GM12878 (cell line): ENCODE results near the gene S100A12. TPM values are rescaled to one million over a fixed set of nuclear protein-coding genes. Genes with fewer than 3 reads are reported as not detected.

Source experiments
- ATAC-seq: fragments of 200-7000 bp; cut with Tn5 transposase; 3 replicates; pipeline ENCODE4 v1.9.1; 2020; ENCODE audit warnings: mild to moderate bottlenecking, moderate library complexity
- BruUV-seq: library from RNA; stranded (reverse); fragments of 400-500 nt; replicated peaks from 2 replicates; lab custom pipeline; 2021; lab: Mats Ljungman, UMichigan
- CTCF ChIA-PET: fragments of 300-600 bp; sonication (Branson Sonifier 250); formaldehyde crosslinking; extraction: SDS; loops from one replicate; lab custom pipeline; 2021; ENCODE audit warnings: inconsistent platforms; lab: Yijun Ruan, JAX
- POLR2A ChIA-PET: fragments of 350-600 bp; formaldehyde crosslinking; extraction: SDS; loops from one replicate; lab custom pipeline; 2021; ENCODE audit warnings: inconsistent platforms; lab: Charles Lee
- RAD21 ChIA-PET: fragments of 300-600 bp; sonication (Branson Sonifier 250); formaldehyde crosslinking; loops from one replicate; lab custom pipeline; 2023; ENCODE audit warnings: antibody characterized with exemption; ENCODE audit not compliant: unreplicated experiment; lab: Charles Lee
- SMC1A ChIA-PET: fragments of 300-600 bp; sonication (Branson Sonifier 250); formaldehyde crosslinking; loops from one replicate; lab custom pipeline; 2023; ENCODE audit not compliant: unreplicated experiment, uncharacterized antibody; lab: Charles Lee
- DNase-seq: peaks from one replicate; pipeline ENCODE4 v3.0.0-alpha.2; 2011; ENCODE audit warnings: low read depth, low spot score
- FAIRE-seq: peaks from 3 replicates; lab custom pipeline; 2011; peaks lifted over from hg19 to GRCh38; lab: Jason Lieb, UNC
- H2AFZ ChIP-seq: 2 replicates; pipeline ENCODE4 v1.6.0; 2011; ENCODE audit warnings: low read depth, low read length, control low read depth; ENCODE audit not compliant: control insufficient read depth
- H3K27ac ChIP-seq: 2 replicates; pipeline ENCODE4 v1.5.1; 2011; ENCODE audit warnings: control low read depth; ENCODE audit not compliant: control insufficient read depth, insufficient read depth
- H3K27me3 ChIP-seq, 2 experiments: replicated peaks in 1 of 2; 2 replicates each; pipeline versions ENCODE4 v1.6.0 to v1.6.1; 2011; ENCODE audit warnings: low read length in 1 of 2; ENCODE audit not compliant: control insufficient read depth in 2 of 2, insufficient read depth in 2 of 2
- H3K36me3 ChIP-seq, 2 experiments: 2 replicates each; pipeline ENCODE4 v1.5.1; 2011; ENCODE audit warnings: low read length in 1 of 2; ENCODE audit not compliant: control insufficient read depth in 2 of 2, insufficient read depth in 2 of 2
- H3K4me1 ChIP-seq: 2 replicates; pipeline ENCODE4 v1.6.1; 2011; ENCODE audit warnings: mild to moderate bottlenecking, low read length, moderate library complexity, mixed read lengths; ENCODE audit not compliant: control insufficient read depth, insufficient read depth
- H3K4me2 ChIP-seq: 2 replicates; pipeline ENCODE4 v1.6.0; 2011; ENCODE audit warnings: control low read depth; ENCODE audit not compliant: control insufficient read depth, insufficient read depth
- H3K4me3 ChIP-seq: fragments of 200-600 bp; sonication (generic); 2 replicates; pipeline ENCODE4 v1.5.1; 2016
- H3K79me2 ChIP-seq: 2 replicates; pipeline ENCODE4 v1.6.0; 2011; ENCODE audit warnings: low read length; ENCODE audit not compliant: control insufficient read depth, insufficient read depth
- H3K9ac ChIP-seq: 2 replicates; pipeline ENCODE4 v1.8.0; 2011; ENCODE audit warnings: low read length, control low read depth, mixed read lengths; ENCODE audit not compliant: control insufficient read depth, insufficient read depth
- H3K9me3 ChIP-seq: replicated peaks from 3 replicates; pipeline ENCODE4 v1.5.1; 2011; ENCODE audit warnings: mild to moderate bottlenecking, low read length; ENCODE audit not compliant: control insufficient read depth, insufficient read depth
- H4K20me1 ChIP-seq: 2 replicates; pipeline ENCODE4 v1.6.0; 2011; ENCODE audit not compliant: control insufficient read depth, insufficient read depth
- DPF2 ChIP-seq: fragments of 450-650 bp; IDR thresholded peaks from 2 replicates; pipeline ENCODE4 v1.6.1; 2017; ENCODE audit warnings: mild to moderate bottlenecking
- EED ChIP-seq: sonication (generic); IDR thresholded peaks from 2 replicates; pipeline ENCODE4 v1.6.1; 2016; ENCODE audit warnings: antibody characterized with exemption, low read depth
- HDGF ChIP-seq: fragments of 450-650 bp; IDR thresholded peaks from 2 replicates; pipeline ENCODE4 v1.6.1; 2016; ENCODE audit warnings: antibody characterized with exemption
- IKZF1 ChIP-seq: fragments of 450-650 bp; conservative IDR thresholded peaks from 2 replicates; pipeline ENCODE4 v1.6.1; 2017; ENCODE audit warnings: antibody characterized with exemption, mild to moderate bottlenecking
- IKZF2 ChIP-seq, 2 experiments: fragments of 450-650 bp; IDR thresholded peaks; 2 replicates each; pipeline ENCODE4 v1.6.1; 2017; ENCODE audit warnings: mild to moderate bottlenecking in 2 of 2, moderate library complexity in 2 of 2
- IRF4 ChIP-seq: IDR thresholded peaks from 2 replicates; pipeline ENCODE4 v1.6.1; 2011; ENCODE audit warnings: low read depth, low read length
- JUNB ChIP-seq: IDR thresholded peaks from 2 replicates; pipeline ENCODE4 v1.6.1; 2016; ENCODE audit warnings: antibody characterized with exemption, mild to moderate bottlenecking
- JUND ChIP-seq: IDR thresholded peaks from 2 replicates; pipeline ENCODE4 v1.6.1; 2012; ENCODE audit warnings: low read depth, mild to moderate bottlenecking, low read length, improper control_type of control experiment, moderate library complexity
- RUNX3 ChIP-seq: IDR thresholded peaks from 2 replicates; pipeline ENCODE4 v1.6.1; 2012; ENCODE audit warnings: low read length, inconsistent platforms
- SUPT20H ChIP-seq: IDR thresholded peaks from 2 replicates; pipeline ENCODE4 v1.6.1; 2011; ENCODE audit warnings: low read depth, mild to moderate bottlenecking, low read length, moderate library complexity, borderline replicate concordance; ENCODE audit not compliant: control insufficient read depth
- TCF12 ChIP-seq: IDR thresholded peaks from 2 replicates; pipeline ENCODE4 v1.6.1; 2011; ENCODE audit warnings: low read depth, mild to moderate bottlenecking, low read length
- ZBED1 ChIP-seq: IDR thresholded peaks from 2 replicates; pipeline ENCODE4 v1.6.1; 2016; ENCODE audit warnings: borderline replicate concordance
- ZNF24 ChIP-seq: fragments of 450-650 bp; IDR thresholded peaks from 2 replicates; pipeline ENCODE4 v1.6.1; 2017; ENCODE audit warnings: antibody characterized with exemption, mild to moderate bottlenecking
- WGBS: methylation state at CpG from one replicate; pipeline ENCODE4 v1.1.6; 2016; ENCODE audit warnings: low lambda C conversion rate; ENCODE audit not compliant: insufficient replicate concordance, insufficient coverage; ENCODE audit errors: missing lambda C conversion rate; 5-methylcytosine and 5-hydroxymethylcytosine counted together
- in situ Hi-C: fragments of 300-500 bp; cut with MboI; formaldehyde crosslinking; loops from 9 replicates; pipeline ENCODE4 v1.14.3; 2018; ENCODE audit warnings: mixed read lengths
- intact Hi-C: fragments of 100-400 bp; cut with micrococcal nuclease; formaldehyde crosslinking; loops from one replicate; pipeline ENCODE4 v1.14.2; 2022; ENCODE audit not compliant: unreplicated experiment
- polyA plus RNA-seq, 11 experiments: library from polyadenylated mRNA; depleted of rRNA in 4 of 11; unstranded in 6 of 11; stranded (reverse) in 5 of 11; fragments of >200 nt; fragmentation: Nextera tagmentation in 4 of 11; fragmentation: Illumina TruSeq in 1 of 11; extraction: Ambion mirVana in 4 of 11; extraction: Trizol in 1 of 11; gene quantifications; 1 replicate in 1 of 11; 2 replicates in 10 of 11; pipeline versions ENCODE4 v1.2.1 to v1.2.3, GENCODE V29; 2011 to 2016; ENCODE audit warnings: inconsistent platforms in 2 of 11, missing spikeins in 2 of 11, low read depth in 1 of 11
- total RNA-seq, 4 experiments: library from RNA; depleted of rRNA in 3 of 4; stranded (reverse); fragments of >200 nt in 3 of 4; fragmentation: Illumina TruSeq in 1 of 4; extraction: Trizol in 1 of 4; gene quantifications; 2 replicates each; pipeline versions ENCODE4 v1.2.1 to v1.2.3, GENCODE V29; 2013 to 2021
- TF ChIP-seq, protein P1 (sequence below), 3 experiments: IDR thresholded peaks in 2 of 3; conservative IDR thresholded peaks in 1 of 3; 2 replicates each; pipeline ENCODE4 v1.5.1; 2011; ENCODE audit warnings: low read depth in 3 of 3, low read length in 3 of 3, mild to moderate bottlenecking in 3 of 3, control low read depth in 2 of 3, moderate library complexity in 2 of 3, inconsistent platforms in 1 of 3, mixed read lengths in 1 of 3; ENCODE audit not compliant: control insufficient read depth in 2 of 3, insufficient read depth in 1 of 3; ENCODE audit errors: extremely low read depth in 1 of 3

The S100A12 gene
- total and polyA plus RNA-seq, 10 of the 15 experiments (the other 5 are each of a cell fraction or from before 2014, with no cell fraction given), result not detected

DNA sequence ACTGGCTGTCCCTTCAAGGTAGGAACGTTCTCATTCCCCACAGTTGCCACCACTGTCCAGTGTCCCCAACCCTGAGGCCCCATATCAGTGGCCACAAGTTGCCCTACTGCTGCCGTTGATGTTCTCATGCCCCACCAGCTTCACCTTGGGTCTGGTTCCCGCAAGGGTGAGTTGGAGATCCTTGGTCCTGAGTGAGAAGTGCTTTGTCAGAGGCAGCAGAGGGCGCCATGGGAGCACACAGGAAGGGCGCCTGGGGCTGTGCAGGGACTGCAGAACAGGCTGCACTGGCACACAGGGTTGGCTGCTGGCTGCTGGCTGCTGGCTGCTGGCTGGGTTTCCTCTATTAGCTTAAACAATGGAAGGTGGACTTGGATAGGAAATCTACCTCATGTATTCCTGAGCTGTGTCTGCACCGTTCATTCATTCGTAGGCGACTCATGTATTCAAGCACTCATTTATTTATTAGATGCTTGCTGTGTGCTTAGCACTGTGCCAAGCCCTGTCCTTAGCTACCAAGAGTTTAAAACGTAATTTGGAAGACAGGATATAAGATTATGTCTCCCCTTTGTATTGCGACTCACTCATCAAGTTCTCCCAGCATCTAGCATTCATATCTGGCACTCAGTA, 19.9 kb downstream of the S100A12 start (continued):
- TF ChIP-seq, protein P1, sequence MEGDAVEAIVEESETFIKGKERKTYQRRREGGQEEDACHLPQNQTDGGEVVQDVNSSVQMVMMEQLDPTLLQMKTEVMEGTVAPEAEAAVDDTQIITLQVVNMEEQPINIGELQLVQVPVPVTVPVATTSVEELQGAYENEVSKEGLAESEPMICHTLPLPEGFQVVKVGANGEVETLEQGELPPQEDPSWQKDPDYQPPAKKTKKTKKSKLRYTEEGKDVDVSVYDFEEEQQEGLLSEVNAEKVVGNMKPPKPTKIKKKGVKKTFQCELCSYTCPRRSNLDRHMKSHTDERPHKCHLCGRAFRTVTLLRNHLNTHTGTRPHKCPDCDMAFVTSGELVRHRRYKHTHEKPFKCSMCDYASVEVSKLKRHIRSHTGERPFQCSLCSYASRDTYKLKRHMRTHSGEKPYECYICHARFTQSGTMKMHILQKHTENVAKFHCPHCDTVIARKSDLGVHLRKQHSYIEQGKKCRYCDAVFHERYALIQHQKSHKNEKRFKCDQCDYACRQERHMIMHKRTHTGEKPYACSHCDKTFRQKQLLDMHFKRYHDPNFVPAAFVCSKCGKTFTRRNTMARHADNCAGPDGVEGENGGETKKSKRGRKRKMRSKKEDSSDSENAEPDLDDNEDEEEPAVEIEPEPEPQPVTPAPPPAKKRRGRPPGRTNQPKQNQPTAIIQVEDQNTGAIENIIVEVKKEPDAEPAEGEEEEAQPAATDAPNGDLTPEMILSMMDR (IDR thresholded peaks at IDR 0.05 in 2 of 3, conservative IDR thresholded peaks at IDR 0.05 in 1 of 3; ENCODE audit: control insufficient read depth in 2 of 3, extremely low read depth in 1 of 3, insufficient read depth in 1 of 3, low read depth in 3 of 3, low read length in 3 of 3), result peak; percentile 67 to 73 (median 71)

DNA sequence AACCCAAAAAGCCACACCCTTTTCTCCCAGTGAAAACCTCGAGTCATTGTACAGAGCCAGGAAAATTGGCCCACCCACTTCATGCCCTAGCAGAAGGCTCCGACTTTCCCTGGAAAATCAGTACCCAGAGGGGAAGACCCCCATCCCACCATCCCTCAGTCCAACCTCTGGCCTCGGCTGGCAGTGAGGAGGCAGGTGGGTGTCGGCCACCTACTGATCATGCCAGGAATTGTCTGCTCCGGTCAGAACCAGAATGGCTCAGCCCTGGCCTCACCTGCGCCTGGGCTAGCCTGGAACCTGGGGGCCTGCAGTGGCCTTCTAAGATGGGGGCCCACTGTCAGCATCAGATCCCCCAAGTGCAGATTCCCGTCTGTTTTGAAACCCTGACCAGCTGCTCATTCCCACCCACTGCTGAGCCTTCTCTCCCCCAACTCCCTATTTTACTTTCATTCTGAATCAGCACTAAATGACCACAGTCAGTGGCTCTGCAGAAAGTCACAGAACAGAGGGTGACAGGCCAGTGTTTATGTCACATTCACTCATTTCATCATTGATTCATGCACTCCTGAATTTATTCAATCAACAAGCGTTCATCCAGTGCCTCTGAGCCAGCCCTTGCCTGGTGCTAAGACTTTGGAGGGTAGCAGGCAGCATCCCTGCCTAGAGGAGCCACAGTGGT, 20.8 kb downstream of the S100A12 start:
- ChIA-PET CTCF (interaction anchor here (0.7 to 8.6 kb wide), 35 partner anchors 7 to 218 kb away, joined by 3 to 326 read pairs (median 5); partner anchors contain the start of gene PGLYRP3), POLR2A (no interaction called here), SMC1A (interaction anchor here (0.8 to 6.2 kb wide), 9 partner anchors 9 to 218 kb away, joined by 3 to 106 read pairs (median 4); no protein-coding TSS in a partner anchor), RAD21 (interaction anchor here (0.6 to 8.4 kb wide), 9 partner anchors 7 to 213 kb away, joined by 3 to 94 read pairs (median 5); partner anchors contain the start of gene PGLYRP3)
- peak; percentile 39 for ATAC-seq
- no peak overlapping the region for H3K9ac ChIP-seq
- no peak for FAIRE-seq
- H3K4me2 ChIP-seq, result no peak overlapping the region
- no peaks in the 10 kb centered on the region for H3K36me3 ChIP-seq
- in situ Hi-C loops, result loop anchor here (5.0 kb wide), 1 partner anchor 143 kb away; no protein-coding TSS in a partner anchor
- no peak overlapping the region for H2AFZ ChIP-seq
- DNase-seq, result no peak
- H3K27me3 ChIP-seq, result no peaks in the 10 kb centered on the region
- BruUV-seq, result no TSS peak
- no peaks in the 10 kb centered on the region for H4K20me1 ChIP-seq
- H3K4me3 ChIP-seq, result no peak overlapping the region
- no peak overlapping the region for H3K27ac ChIP-seq
- no peaks in the 10 kb centered on the region for H3K79me2 ChIP-seq
- no peaks in the 10 kb centered on the region for H3K9me3 ChIP-seq
- WGBS, result 16% methylated on average over 8 of the region's 8 CpGs
- peaks cover 9% of the 10 kb centered on the region for H3K4me1 ChIP-seq
- intact Hi-C loops, result loop anchor here (1.0 kb wide), 1 partner anchor 50 kb away; no protein-coding TSS in a partner anchor
- TF ChIP-seq HDGF (no peak), TCF12 (0 out of 2 replicates have a peak, but pooled peaks have one; percentile 55), EED (peak; percentile 18; the same call in 1 of the 2 replicates), DPF2 (0 out of 2 replicates have a peak, but pooled peaks have one; percentile 28), JUNB (peak; percentile 66), SUPT20H (no peak), ZBED1 (no peak), IKZF2 (IDR thresholded peaks at IDR 0.05) (peak; percentile 28 to 47; a peak in 1 of 4 replicates), IKZF1 (peak; percentile 63), IRF4 (peak; percentile 73), JUND (peak; percentile 52; the same call in 1 of the 2 replicates), ZNF24 (0 out of 2 replicates have a peak, but pooled peaks have one; percentile 53), RUNX3 (peak; percentile 62)
